ENCODE results near the gene MOSPD3.

MOSPD3 gene

DNA sequence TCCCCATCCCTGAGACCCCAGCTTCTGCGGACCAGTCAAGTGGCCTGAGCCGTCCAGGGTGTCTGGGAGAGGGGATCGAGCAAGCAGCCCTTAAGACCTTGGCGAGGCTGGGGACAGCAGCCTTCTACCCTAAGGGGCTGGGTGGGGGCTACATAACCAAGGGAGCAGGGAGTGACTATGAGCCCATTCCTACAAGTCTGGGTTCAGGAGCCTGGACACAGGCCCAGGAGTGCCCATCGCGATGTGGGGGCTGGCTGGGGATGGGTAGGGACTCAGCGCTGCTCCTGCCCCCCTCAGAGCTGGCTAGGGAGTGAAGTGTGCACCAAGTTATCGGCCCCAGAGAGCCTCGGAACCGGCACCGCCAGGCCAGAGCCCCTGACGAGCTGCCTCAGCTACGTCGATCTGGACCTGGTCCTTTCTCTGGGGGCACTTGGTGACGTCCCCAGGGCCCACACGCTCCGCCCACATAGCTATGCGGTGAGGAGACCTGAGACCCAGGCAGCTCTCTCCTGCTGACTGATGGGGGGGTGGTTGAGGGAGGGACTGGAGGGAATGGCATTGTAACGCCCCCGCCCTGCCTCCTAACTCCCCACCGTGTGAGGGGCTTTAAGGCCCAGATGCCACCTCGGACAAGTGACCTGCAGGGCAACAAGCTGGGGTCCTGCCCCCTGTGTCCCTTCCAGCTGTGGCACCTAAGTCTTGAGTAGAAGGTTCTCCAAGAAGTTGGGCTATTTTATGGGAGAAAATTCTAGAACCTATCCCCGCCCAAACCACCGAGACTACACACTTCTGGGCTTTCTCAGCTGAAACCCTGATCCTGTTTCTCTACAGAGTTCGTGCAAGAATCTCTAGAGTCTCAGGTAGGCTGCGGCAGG is 41.1 kb upstream of the MOSPD3 start:
- DNase-seq (ENCODE audit: extremely low spot score), result no peak
- CTCF ChIA-PET, result no interaction called here
- POLR2A ChIA-PET, result interaction anchor here (1.9 kb wide), 1 partner anchor 15 kb away, joined by 10 read pairs; the partner anchor contains the start of genes FBXO24 and LRCH4
- TF ChIP-seq LEF1 (IDR thresholded peaks at IDR 0.05; ENCODE audit: borderline replicate concordance) (no peak), SP1 (IDR thresholded peaks at IDR 0.05) (no peak), FOXK2 (IDR thresholded peaks at IDR 0.05) (no peak)
- TF ChIP-seq, protein P1, sequence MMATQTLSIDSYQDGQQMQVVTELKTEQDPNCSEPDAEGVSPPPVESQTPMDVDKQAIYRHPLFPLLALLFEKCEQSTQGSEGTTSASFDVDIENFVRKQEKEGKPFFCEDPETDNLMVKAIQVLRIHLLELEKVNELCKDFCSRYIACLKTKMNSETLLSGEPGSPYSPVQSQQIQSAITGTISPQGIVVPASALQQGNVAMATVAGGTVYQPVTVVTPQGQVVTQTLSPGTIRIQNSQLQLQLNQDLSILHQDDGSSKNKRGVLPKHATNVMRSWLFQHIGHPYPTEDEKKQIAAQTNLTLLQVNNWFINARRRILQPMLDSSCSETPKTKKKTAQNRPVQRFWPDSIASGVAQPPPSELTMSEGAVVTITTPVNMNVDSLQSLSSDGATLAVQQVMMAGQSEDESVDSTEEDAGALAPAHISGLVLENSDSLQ (IDR thresholded peaks at IDR 0.05), result no peak

DNA sequence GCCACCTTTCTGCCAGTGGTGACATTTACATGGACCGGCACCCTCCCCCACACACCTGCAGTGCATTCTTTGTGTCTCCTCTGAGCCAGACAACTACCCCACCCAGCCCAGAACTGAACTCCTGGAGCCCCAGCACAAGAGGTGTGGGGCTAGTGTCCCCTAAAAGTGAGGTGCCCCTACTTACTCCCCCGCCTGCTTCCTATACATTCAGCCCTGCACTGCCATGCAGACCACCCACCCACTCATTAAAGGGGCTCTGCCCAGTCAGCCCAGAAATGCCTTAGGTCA is 40.6 kb upstream of the MOSPD3 start:
- no peak for TF ChIP-seq ZNF384 (IDR thresholded peaks at IDR 0.05)
- no peak for TF ChIP-seq TARDBP (IDR thresholded peaks at IDR 0.05)
- TF ChIP-seq FOXM1 (IDR thresholded peaks at IDR 0.05; ENCODE audit: borderline replicate concordance), result no peak
- no peak for TF ChIP-seq SUZ12 (IDR thresholded peaks at IDR 0.05)
- TF ChIP-seq, protein P1 (IDR thresholded peaks at IDR 0.05), result no peak
- no peak for TF ChIP-seq ARNT (IDR thresholded peaks at IDR 0.05)
- no peak for TF ChIP-seq HDGF (IDR thresholded peaks at IDR 0.05; ENCODE audit: borderline replicate concordance)
- TF ChIP-seq FOXA1 (IDR thresholded peaks at IDR 0.05), result no peak
- TF ChIP-seq LEF1 (IDR thresholded peaks at IDR 0.05; ENCODE audit: borderline replicate concordance), result no peak
- TF ChIP-seq L3MBTL2 (conservative IDR thresholded peaks at IDR 0.05), result no peak
- TF ChIP-seq SP1 (IDR thresholded peaks at IDR 0.05), result no peak
- TF ChIP-seq NFRKB (IDR thresholded peaks at IDR 0.05), result no peak
- TF ChIP-seq FOXK2 (IDR thresholded peaks at IDR 0.05), result no peak
- DNase-seq (ENCODE audit: extremely low spot score), result no peak
- POLR2A ChIA-PET, result interaction anchor here (1.9 kb wide), 1 partner anchor 14 kb away, joined by 10 read pairs; the partner anchor contains the start of genes FBXO24 and LRCH4
- CTCF ChIA-PET, result no interaction called here

DNA sequence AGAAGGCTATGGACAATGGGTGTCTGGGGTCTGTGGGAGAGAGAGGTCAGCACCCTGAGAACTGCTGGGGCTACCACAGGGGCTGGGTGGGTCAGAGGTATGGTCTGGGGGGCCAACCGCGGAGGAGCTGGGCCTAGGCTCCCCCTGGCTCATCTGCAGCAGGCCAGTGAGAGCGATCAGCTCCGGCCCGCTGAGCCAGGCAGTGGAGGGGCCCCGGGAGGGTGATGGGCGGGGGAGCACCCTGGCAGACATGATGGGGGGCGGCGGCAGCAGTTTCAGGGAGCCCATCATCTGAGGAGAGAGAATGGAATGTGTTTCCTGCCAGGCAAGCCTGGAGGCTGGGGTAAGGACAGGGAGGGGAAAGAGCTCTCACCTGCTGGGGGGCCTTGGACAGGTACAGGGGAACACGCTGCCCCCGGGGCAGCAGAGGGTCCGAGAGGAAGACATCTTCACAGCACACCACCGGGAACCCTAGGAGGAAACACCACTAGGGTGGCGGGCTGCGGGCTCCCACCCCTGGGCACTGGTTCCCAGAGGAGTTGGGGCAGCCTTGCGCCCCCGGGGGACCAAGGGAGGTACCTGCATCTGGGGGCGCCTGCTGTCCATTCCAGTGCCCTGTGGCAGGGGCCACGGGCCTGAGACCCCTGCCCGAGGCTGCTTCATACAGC is 39.9 kb upstream of the MOSPD3 start:
- POLR2A ChIA-PET, result interaction anchor here (1.3 kb wide), 1 partner anchor 12 kb away, joined by 3 read pairs; no protein-coding TSS in a partner anchor
- DNase-seq (ENCODE audit: extremely low spot score), result no peak
- CTCF ChIA-PET, result interaction anchor here (1.0 kb wide), 1 partner anchor 8 kb away, joined by 3 read pairs; no protein-coding TSS in a partner anchor
- TF ChIP-seq NFRKB (IDR thresholded peaks at IDR 0.05) (no peak), FOXA1 (IDR thresholded peaks at IDR 0.05) (no peak), SP1 (IDR thresholded peaks at IDR 0.05) (no peak), ARNT (IDR thresholded peaks at IDR 0.05) (no peak), CTBP1 (IDR thresholded peaks at IDR 0.05; ENCODE audit: borderline replicate concordance) (no peak), ZNF384 (IDR thresholded peaks at IDR 0.05) (no peak), ELF4 (IDR thresholded peaks at IDR 0.05) (no peak), SUZ12 (IDR thresholded peaks at IDR 0.05) (no peak), HDGF (IDR thresholded peaks at IDR 0.05; ENCODE audit: borderline replicate concordance) (no peak), FOXK2 (IDR thresholded peaks at IDR 0.05) (no peak), L3MBTL2 (conservative IDR thresholded peaks at IDR 0.05) (no peak), TARDBP (IDR thresholded peaks at IDR 0.05) (no peak), LEF1 (IDR thresholded peaks at IDR 0.05; ENCODE audit: borderline replicate concordance) (no peak), FOXM1 (IDR thresholded peaks at IDR 0.05; ENCODE audit: borderline replicate concordance) (no peak), BHLHE40 (IDR thresholded peaks at IDR 0.05; ENCODE audit: borderline replicate concordance) (no peak)
- TF ChIP-seq, protein P1 (IDR thresholded peaks at IDR 0.05), result no peak

GRCh38 chr7:100572949-100573675 is 39.2 kb upstream of the MOSPD3 start:
- ChIA-PET POLR2A (interaction anchor here (1.3 kb wide), 1 partner anchor 11 kb away, joined by 3 read pairs; no protein-coding TSS in a partner anchor), CTCF (interaction anchor here (1.0 kb wide), 1 partner anchor 9 kb away, joined by 3 read pairs; no protein-coding TSS in a partner anchor)
- DNase-seq (ENCODE audit: extremely low spot score), result no peak

More at GRCh38 chr7:100572949-100573675, 39.2 kb upstream of the MOSPD3 start:
- no peak for TF ChIP-seq ZNF384 (IDR thresholded peaks at IDR 0.05)
- no peak for TF ChIP-seq ARNT (IDR thresholded peaks at IDR 0.05)
- TF ChIP-seq SUZ12 (IDR thresholded peaks at IDR 0.05), result no peak
- TF ChIP-seq, protein P1 (IDR thresholded peaks at IDR 0.05), result no peak
- TF ChIP-seq FOXM1 (IDR thresholded peaks at IDR 0.05; ENCODE audit: borderline replicate concordance), result no peak
- TF ChIP-seq FOXK2 (IDR thresholded peaks at IDR 0.05), result no peak
- TF ChIP-seq CTBP1 (IDR thresholded peaks at IDR 0.05; ENCODE audit: borderline replicate concordance), result no peak

All from HEK293T (cell line).